OCI-LY3 (cell line): ENCODE results near the gene LOX.
A peak's percentile ranks its signal among the peaks of the same experiment; 100 is the strongest.

Experiments used
- H2AFZ ChIP-seq: fragments of 200-600, 300-600 bp; shearing (Covaris generic); 2 replicates; pipeline ENCODE4 v1.6.0; 2014; ENCODE audit warnings: antibody characterized with exemption, low read depth, low read length
- H3K27ac ChIP-seq: fragments of 200-600, 300-600 bp; sonication (generic); 2 replicates; pipeline ENCODE4 v1.5.1; 2014; ENCODE audit warnings: mild to moderate bottlenecking, low read length, moderate library complexity, mixed read lengths
- H3K27me3 ChIP-seq: fragments of 200-600, 300-600 bp; sonication (generic); 2 replicates; pipeline ENCODE4 v1.6.1; 2014; ENCODE audit warnings: low read depth, low read length, mixed read lengths
- H3K36me3 ChIP-seq: fragments of 200-600, 300-600 bp; sonication (generic); replicated peaks from 2 replicates; pipeline ENCODE3; 2014; ENCODE audit warnings: low read depth, low read length, mixed read lengths
- H3K4me1 ChIP-seq: fragments of 300-600, 200-600 bp; sonication (generic); 2 replicates; pipeline ENCODE4 v1.6.1; 2014; ENCODE audit warnings: low read length, mixed read lengths
- H3K4me2 ChIP-seq: fragments of 200-600, 300-600 bp; sonication (generic); 2 replicates; pipeline ENCODE4 v1.6.1; 2014; ENCODE audit warnings: low read length, mixed read lengths
- H3K4me3 ChIP-seq: fragments of 300-600, 200-600 bp; sonication (generic); 2 replicates; pipeline ENCODE4 v1.5.1; 2014; ENCODE audit warnings: antibody characterized with exemption, mild to moderate bottlenecking, low read length, moderate library complexity
- H3K79me2 ChIP-seq: fragments of 300-600, 200-600 bp; shearing (Covaris generic); 2 replicates; pipeline ENCODE4 v1.6.1; 2014; ENCODE audit warnings: mild to moderate bottlenecking, low read length, mixed read lengths
- H3K9ac ChIP-seq: fragments of 300-600, 200-600 bp; shearing (Covaris generic); 2 replicates; pipeline ENCODE4 v1.6.0; 2014; ENCODE audit warnings: mild to moderate bottlenecking, low read length, moderate library complexity
- H3K9me3 ChIP-seq: fragments of 200-600, 300-600 bp; shearing (Covaris generic); 2 replicates; pipeline ENCODE4 v1.6.1; 2014; ENCODE audit warnings: low read length, mixed read lengths; ENCODE audit not compliant: insufficient read depth
- H4K20me1 ChIP-seq: fragments of 200-600, 300-600 bp; sonication (generic); 2 replicates; pipeline ENCODE4 v1.6.1; 2016; ENCODE audit warnings: low read length, mixed read lengths; ENCODE audit not compliant: insufficient read depth
- CTCF ChIP-seq: fragments of 200-600, 300-600 bp; sonication (generic); IDR thresholded peaks from 2 replicates; pipeline ENCODE4 v1.5.1; 2014; ENCODE audit warnings: antibody characterized with exemption, low read length, low read depth
- EZH2phosphoT487 ChIP-seq: fragments of 200-600 bp; shearing (Covaris generic); IDR thresholded peaks from 2 replicates; pipeline ENCODE4 v1.6.1; 2018; ENCODE audit warnings: antibody characterized with exemption, mixed run types, low read depth

The LOX gene

GRCh38 chr5:122102825-122103224, 24.8 kb upstream of the LOX start:
- no peaks in the 10 kb centered on the region for H3K4me1 ChIP-seq
- H3K4me3 ChIP-seq: no peak overlapping the region
- H3K27me3 ChIP-seq: no peaks in the 10 kb centered on the region
- H3K27ac ChIP-seq: no peak overlapping the region
- H3K79me2 ChIP-seq: no peaks in the 10 kb centered on the region
- no peak overlapping the region for H2AFZ ChIP-seq
- H3K9me3 ChIP-seq: no peaks in the 10 kb centered on the region
- TF ChIP-seq CTCF: no peak
- TF ChIP-seq EZH2phosphoT487: no peak
- no peaks in the 10 kb centered on the region for H4K20me1 ChIP-seq
- no peak overlapping the region for H3K4me2 ChIP-seq
- H3K9ac ChIP-seq: no peak overlapping the region
- no peaks in the 10 kb centered on the region for H3K36me3 ChIP-seq

GRCh38 chr5:122101636-122102285, 23.7 kb upstream of the LOX start:
- Histone ChIP-seq H3K4me3 (no peak overlapping the region), H3K79me2 (no peaks in the 10 kb centered on the region), H3K9me3 (no peaks in the 10 kb centered on the region), H3K27ac (no peak overlapping the region), H3K36me3 (no peaks in the 10 kb centered on the region), H3K9ac (no peak overlapping the region), H3K4me2 (no peak overlapping the region), H3K4me1 (no peaks in the 10 kb centered on the region), H2AFZ (no peak overlapping the region), H3K27me3 (no peaks in the 10 kb centered on the region), H4K20me1 (no peaks in the 10 kb centered on the region)
- peak; percentile 65 for TF ChIP-seq CTCF
- TF ChIP-seq EZH2phosphoT487: no peak

GRCh38 chr5:122099060-122099790, 21.2 kb upstream of the LOX start:
- no peak overlapping the region for H2AFZ ChIP-seq
- no peaks in the 10 kb centered on the region for H3K27me3 ChIP-seq
- TF ChIP-seq CTCF (no peak), EZH2phosphoT487 (no peak)
- H3K4me2 ChIP-seq: no peak overlapping the region
- no peak overlapping the region for H3K4me3 ChIP-seq
- no peaks in the 10 kb centered on the region for H3K36me3 ChIP-seq
- H4K20me1 ChIP-seq: no peaks in the 10 kb centered on the region
- H3K9me3 ChIP-seq: no peaks in the 10 kb centered on the region
- H3K79me2 ChIP-seq: no peaks in the 10 kb centered on the region
- no peak overlapping the region for H3K9ac ChIP-seq
- peaks cover 9% of the 10 kb centered on the region for H3K4me1 ChIP-seq
- H3K27ac ChIP-seq: no peak overlapping the region

GRCh38 chr5:122097391-122097790, 19.3 kb upstream of the LOX start:
- Histone ChIP-seq H3K27me3 (no peaks in the 10 kb centered on the region), H3K4me3 (no peak overlapping the region), H2AFZ (no peak overlapping the region), H3K4me1 (peaks cover 9% of the 10 kb centered on the region), H4K20me1 (no peaks in the 10 kb centered on the region), H3K36me3 (no peaks in the 10 kb centered on the region), H3K9me3 (no peaks in the 10 kb centered on the region), H3K9ac (no peak overlapping the region), H3K4me2 (no peak overlapping the region), H3K27ac (no peak overlapping the region), H3K79me2 (no peaks in the 10 kb centered on the region)
- TF ChIP-seq EZH2phosphoT487 (no peak), CTCF (no peak)
